Measurements from ENCODE around the gene U2AF1L4.

The U2AF1L4 gene

GRCh38 chr19:35757231-35757748 is 12.1 kb upstream of the U2AF1L4 start:
- no peak for DNase-seq (ENCODE audit: low read depth)

GRCh38 chr19:35756377-35757230 is 11.4 kb upstream of the U2AF1L4 start, which contains the start of gene HSPB6:
TSS of gene HSPB6 (minus strand) at chr19:35757029. CDS start at chr19:35757008, 21 bp downstream.
- no peak for DNase-seq (ENCODE audit: low read depth)

- DNase-seq (ENCODE audit: low read depth): peak; percentile 33
Measured at GRCh38 chr19:35755550-35756376, 10.5 kb upstream of the U2AF1L4 start.

- no peak for DNase-seq (ENCODE audit: low read depth)
Measured at GRCh38 chr19:35755131-35755549, 9.9 kb upstream of the U2AF1L4 start.

- no peak for DNase-seq (ENCODE audit: low read depth)
Measured at GRCh38 chr19:35754370-35755130, 9.3 kb upstream of the U2AF1L4 start.

- no peak for DNase-seq (ENCODE audit: low read depth)
Measured at GRCh38 chr19:35753634-35754369, 8.6 kb upstream of the U2AF1L4 start.

GRCh38 chr19:35752746-35753350 is 7.6 kb upstream of the U2AF1L4 start:
- DNase-seq (ENCODE audit: low read depth): no peak

GRCh38 chr19:35751839-35752745 is 6.9 kb upstream of the U2AF1L4 start:
- DNase-seq (ENCODE audit: low read depth): no peak

- no peak for DNase-seq (ENCODE audit: low read depth)
Measured at GRCh38 chr19:35750167-35750566, 4.9 kb upstream of the U2AF1L4 start.

- DNase-seq (ENCODE audit: low read depth): peak; percentile 98
Measured at GRCh38 chr19:35748106-35749020, 3.1 kb upstream of the U2AF1L4 start, which contains the start of gene LIN37. TSS of gene LIN37 (plus strand) at chr19:35748576. CDS start at chr19:35748725, 149 bp downstream.

- no peak for DNase-seq (ENCODE audit: low read depth)
Measured at GRCh38 chr19:35746531-35746930, 1.3 kb upstream of the U2AF1L4 start.

- DNase-seq (ENCODE audit: low read depth): no peak
Measured at GRCh38 chr19:35746087-35746462, 857 bp upstream of the U2AF1L4 start.

- peak; percentile 83 for DNase-seq (ENCODE audit: low read depth)
Measured at GRCh38 chr19:35744430-35745327, 539 bp downstream of the U2AF1L4 start.

- no peak for DNase-seq (ENCODE audit: low read depth)
Measured at GRCh38 chr19:35743640-35744429, 1.4 kb downstream of the U2AF1L4 start.

GRCh38 chr19:35742121-35742724 is 3.0 kb downstream of the U2AF1L4 start, which contains the start of gene IGFLR1:
TSS of gene IGFLR1 (minus strand) at chr19:35742452. CDS start at chr19:35741180, 1,272 bp downstream.
- DNase-seq (ENCODE audit: low read depth): peak; percentile 58

GRCh38 chr19:35741203-35741515 is 4.1 kb downstream of the U2AF1L4 start:
- no peak for DNase-seq (ENCODE audit: low read depth)

All from stimulated activated CD8-positive, alpha-beta memory T cell treated with anti-CD3 and anti-CD28 coated beads, Interleukin-4, amount 100 ng/mL, for 24 hours (primary cell).